Measurements from ENCODE around the gene NTSR1. TPM values are rescaled to one million over a fixed set of nuclear protein-coding genes. Genes with fewer than 3 reads are reported as not detected.

NTSR1 gene
- total RNA-seq, 1 donor from 2014 or later: 6.7 TPM

DNA sequence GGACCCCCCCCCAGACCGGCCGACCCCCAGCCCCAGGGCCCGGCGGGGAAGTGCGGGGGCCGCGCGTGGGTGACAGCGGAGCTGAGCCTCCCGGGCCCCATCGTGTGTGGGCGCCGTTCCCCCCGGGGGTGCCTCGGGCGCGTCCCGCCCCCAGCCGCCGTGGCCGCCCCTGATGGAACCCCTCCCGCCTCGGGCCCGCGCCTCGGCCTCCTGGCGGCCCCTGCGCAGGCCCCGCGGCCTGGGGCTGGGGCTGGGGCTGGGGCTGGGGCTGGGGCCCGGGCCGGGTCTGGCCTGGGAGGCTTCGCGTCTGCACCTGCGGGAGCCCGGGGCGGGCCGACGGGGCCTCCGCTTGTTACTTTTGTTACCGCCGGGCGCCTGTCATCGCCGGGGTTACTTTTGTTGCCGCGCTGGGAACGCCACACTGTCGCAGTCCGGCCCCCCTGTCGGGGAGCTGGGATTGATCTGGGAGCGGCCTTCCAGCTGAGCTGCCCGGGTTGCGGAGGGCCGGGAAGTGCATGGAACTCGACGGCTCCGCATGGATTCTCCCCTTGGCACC is 96.6 kb downstream of the NTSR1 start:
- DNase-seq: no peak

DNA sequence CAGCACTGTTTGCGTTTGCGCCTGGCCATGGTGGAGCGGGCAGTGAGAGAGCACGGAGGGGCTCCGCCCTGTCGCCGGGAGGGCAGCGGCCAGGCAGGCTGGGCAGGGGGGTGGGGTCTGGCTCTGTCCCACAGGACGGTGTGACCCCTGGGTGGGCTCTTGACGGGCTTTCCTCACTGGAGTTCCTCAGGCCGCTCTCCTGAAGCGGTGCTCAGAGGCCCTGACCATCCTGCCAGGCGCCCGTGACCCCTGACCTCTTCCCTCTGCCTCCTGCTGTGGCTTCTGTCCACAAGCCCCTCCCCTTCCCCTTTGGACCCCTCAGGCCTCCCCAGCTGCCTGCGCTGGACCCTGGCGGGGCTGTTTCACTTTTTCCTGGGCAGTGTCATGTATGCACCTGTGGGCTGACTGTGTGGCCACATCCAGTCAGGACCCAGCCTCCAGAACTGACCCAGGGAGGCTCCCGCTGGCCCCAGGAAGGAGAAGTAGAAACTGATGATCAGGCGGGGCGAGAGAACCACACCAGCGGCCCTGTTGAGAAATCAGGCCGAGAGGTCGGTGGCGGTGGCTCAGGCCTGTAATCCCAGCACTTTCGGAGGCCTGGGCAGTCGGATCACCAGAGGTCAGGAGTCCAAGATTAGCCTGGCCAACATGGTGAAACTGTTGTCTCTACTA is 97.2 kb downstream of the NTSR1 start:
- DNase-seq: no peak

DNA sequence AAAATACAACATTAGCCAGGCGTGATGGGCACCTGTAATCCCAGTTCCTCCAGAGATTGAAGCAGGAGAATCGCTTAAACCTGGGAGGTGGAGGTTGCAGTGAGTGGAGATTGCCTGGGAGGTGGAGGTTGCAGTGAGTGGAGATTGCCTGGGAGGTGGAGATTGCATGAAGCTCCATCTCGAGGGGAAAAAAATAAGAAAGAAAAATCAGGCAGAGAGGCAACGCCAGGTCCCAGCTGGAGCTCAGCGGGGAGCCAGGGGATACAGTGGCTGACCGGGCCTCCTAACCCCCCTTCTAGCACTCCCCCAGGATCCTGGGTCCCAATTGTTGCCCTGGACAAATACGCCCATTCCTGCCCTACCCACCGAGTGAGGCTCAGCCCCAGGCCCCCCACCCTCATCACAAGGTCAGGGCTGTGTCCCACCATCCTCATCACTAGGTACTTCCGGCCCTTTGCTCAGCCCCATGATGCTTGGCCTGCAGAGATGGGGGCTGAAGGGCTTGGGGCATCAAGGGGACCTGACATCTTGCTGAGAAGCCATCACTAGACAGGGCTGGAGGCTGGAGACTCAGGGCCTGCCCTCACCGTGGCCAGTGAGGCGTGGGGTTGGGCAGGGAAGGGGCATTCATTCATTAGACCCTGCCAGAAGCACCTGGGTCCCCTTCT is 97.9 kb downstream of the NTSR1 start:
- no peak for DNase-seq

DNA sequence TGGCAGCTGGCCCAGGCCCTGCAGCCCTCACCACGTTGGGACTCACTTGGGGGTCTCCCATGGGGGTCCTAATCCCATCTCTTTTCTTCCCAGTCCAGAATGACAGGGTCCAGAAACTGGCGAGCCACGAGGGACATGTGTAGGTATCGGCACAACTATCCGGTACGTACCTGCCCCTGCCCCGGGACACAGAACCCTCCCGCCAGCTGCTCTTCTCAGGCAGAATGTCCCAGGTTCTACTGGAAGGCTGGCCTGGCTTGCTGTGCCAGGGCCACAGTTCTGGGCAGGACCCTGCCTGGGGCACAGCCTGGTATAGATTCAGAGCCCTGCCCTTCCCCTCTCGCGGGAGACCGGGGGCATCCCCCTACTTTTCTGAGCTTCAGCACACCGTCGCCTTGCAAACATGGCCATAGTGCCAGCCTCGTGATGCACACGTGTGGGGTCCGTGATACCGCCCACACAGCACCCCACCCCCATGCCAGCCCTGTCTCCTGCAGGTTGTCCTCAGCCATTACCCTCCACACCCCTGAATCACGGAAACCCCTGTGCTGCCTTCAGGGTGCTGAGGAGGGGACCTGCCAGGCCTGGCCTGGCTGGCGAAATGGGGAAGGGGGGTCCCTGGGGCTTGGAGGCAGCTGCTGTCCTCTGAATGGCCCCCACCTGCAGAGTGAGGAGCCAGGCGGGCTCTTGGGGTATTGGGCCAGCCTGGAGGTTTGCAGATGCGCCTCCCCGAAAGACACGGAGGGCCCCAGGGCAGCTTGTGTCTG is 99.0 kb downstream of the NTSR1 start:
- DNase-seq: no peak

DNA sequence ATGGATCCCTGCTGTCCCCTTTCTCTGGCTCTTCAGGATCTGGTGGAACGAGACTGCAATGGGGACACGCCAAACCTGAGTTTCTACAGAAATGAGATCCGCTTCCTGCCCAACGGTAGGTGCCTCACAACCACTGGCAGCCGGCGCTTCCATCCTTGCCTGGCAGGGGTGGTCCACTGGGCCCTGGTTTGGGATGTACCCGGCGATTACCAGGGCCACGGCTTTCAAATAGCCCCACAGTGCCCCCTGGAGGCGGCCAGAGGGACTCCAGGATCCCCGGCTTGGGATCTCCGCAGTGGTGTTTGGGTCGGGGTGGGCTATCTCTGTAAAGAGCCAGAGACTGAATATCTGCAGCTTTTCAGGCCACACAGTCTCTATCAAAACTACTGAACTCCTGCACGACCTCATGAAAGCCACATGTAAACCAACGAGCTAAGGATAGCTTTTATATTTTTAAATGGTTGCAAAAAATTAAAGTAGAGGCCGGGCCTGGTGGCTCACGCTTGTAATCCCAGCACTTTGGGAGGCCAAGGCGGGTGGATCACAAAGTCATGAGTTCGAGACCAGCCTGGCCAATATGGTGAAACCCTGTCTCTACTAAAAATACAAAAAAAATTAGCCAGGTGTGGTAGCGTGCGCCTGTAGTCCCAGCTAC is 99.7 kb downstream of the NTSR1 start:
- peak; percentile 49 for DNase-seq

DNA sequence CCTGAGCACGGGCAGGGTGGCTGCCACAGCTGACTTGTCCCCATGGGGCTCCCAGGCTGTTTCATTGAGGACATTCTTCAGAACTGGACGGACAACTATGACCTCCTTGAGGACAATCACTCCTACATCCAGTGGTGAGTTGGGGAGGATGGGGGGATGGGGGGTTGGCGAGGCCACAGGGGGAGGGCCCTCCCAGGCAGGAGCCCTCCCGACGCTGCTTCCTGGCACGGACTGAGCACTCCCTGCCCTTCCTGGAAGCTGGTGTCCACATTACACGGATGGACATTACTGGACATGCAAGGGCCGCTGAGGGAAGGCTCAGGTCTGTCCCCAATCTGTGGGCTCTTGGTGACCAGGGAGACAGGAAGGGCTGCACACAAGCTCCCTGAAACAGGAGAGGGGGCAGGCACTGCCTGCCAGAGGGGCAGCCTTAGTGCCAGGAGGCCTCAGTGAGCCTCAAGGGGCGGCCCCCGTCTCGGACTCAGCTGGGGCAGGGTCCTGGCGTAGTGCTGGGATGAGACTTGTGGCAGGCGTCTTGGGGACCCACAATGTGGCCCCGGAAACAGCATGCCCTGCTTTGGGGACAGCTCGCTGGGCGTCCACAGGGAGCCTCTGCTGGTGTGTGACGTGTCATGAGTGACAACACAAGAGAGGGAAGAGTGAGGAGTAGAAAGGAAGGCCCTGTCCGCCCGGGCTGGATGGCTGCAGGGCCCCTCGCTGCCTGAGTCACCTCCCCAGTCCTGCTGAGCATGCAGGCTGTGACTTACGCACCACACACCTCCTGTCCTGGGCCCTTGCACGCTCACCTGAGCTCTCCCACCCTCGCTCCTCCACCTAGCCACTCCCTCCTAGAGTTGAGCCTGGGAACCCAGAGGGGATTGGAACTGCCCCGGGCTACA is 101.1 kb downstream of the NTSR1 start:
- DNase-seq: no peak

DNA sequence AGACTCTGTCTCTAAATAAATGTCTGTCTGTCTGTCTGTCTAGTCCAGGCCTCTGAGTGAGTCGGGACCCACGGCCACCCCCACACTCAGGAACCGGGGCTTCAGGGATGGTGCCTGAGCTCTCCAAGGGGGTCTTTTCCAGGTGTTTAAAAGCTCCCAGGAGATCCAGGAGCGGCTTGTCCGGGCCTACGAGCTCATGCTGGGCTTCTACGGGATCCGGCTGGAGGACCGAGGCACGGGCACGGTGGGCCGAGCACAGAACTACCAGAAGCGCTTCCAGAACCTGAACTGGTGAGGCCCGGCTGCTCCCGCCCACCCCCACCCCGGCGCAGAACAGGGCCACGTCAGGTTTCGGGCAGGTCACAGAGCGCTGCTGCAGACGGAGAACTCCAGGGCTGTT is 102.7 kb downstream of the NTSR1 start:
- no peak for DNase-seq

DNA sequence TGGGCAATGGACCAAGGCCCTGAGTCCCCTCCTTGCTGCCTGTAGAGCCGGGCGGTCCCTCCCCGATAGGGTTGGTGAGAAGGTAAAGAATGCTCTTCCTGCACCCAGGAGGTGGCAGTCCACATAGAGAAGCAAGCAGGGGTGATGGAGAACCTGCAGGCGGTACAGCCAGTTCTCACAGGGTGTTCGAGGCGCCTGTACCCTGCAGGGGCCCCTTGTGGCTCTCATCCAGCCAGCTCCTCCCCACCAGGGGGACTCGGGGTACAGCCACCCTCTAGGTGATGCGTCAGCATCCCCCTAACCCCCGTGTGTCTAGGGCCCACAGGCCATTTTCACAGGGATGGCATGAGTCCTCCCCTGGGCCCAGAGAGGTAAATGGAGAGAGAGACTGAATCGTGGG is 103.1 kb downstream of the NTSR1 start:
- DNase-seq: no peak

Other genes starting within 250 kb of the NTSR1 start
- 0.16 TPM for gene GATA5, start 232.8 kb upstream of the NTSR1 start, total RNA-seq
- 1.6 TPM for gene SLCO4A1, start 66.3 kb upstream of the NTSR1 start, total RNA-seq
- gene MRGBP, start 87.6 kb downstream of the NTSR1 start, total RNA-seq: 20.1 TPM
- gene OGFR, start 96.0 kb downstream of the NTSR1 start, total RNA-seq: 21.5 TPM
- 37.1 TPM for gene COL9A3, start 108.2 kb downstream of the NTSR1 start, total RNA-seq
- gene TCFL5, start 153.0 kb downstream of the NTSR1 start, total RNA-seq: 12.3 TPM
- 43.4 TPM for gene DIDO1, start 217.7 kb downstream of the NTSR1 start, total RNA-seq
- 56.9 TPM for gene GID8, start 229.3 kb downstream of the NTSR1 start, total RNA-seq
- 0.16 TPM for gene SLC17A9, start 243.9 kb downstream of the NTSR1 start, total RNA-seq

All from occipital lobe (tissue), 2 donors.